Tibial artery (tissue), 4 donors: ENCODE data around the gene SORCS2.

ENCODE experiments used
- DNase-seq, 2 donors: peaks; one replicate each; pipeline ENCODE4 v3.0.0-alpha.2; 2019
- H3K27ac ChIP-seq, 2 donors: fragments of 200-600 bp; sonication (generic) in 1 of 2; 1 replicate in 1 of 2; 2 replicates in 1 of 2; pipeline ENCODE4 v1.5.1; 2018 to 2019; ENCODE audit warnings: mild to moderate bottlenecking in 1 of 2
- H3K27me3 ChIP-seq, 2 donors: fragments of 200-600 bp; sonication (generic) in 1 of 2; one replicate each; pipeline versions ENCODE4 v1.5.1 to v1.6.0; 2016 to 2019
- H3K36me3 ChIP-seq, 3 donors: fragments of 200-600 bp; sonication (generic) in 2 of 3; one replicate each; pipeline ENCODE4 v1.5.1; 2016 to 2019; ENCODE audit warnings: mild to moderate bottlenecking in 2 of 3
- H3K4me1 ChIP-seq, 4 donors: fragments of 200-600 bp; sonication (generic) in 2 of 4; 1 replicate in 3 of 4; 2 replicates in 1 of 4; pipeline ENCODE4 v1.5.1; 2016 to 2019
- H3K4me3 ChIP-seq, 2 donors: fragments of 200-600 bp; sonication (generic) in 1 of 2; 1 replicate in 1 of 2; 2 replicates in 1 of 2; pipeline ENCODE4 v1.5.1; 2018 to 2019; ENCODE audit warnings: mild to moderate bottlenecking in 2 of 2
- H3K9me3 ChIP-seq, 3 donors: fragments of 200-600 bp; sonication (generic) in 1 of 3; one replicate each; pipeline ENCODE4 v1.5.1; 2016 to 2019
- CTCF ChIP-seq, 2 experiments: fragments of 200-600 bp in 1 of 2; fragments of 450-650 bp in 1 of 2; IDR thresholded peaks; one replicate each; pipeline ENCODE4 v1.5.1; 2017 to 2019; ENCODE audit warnings: antibody characterized with exemption in 2 of 2, mild to moderate bottlenecking in 1 of 2, moderate library complexity in 1 of 2
- intact Hi-C: fragments of 100-400 bp; cut with DNase I; formaldehyde crosslinking; loops from one replicate; pipeline ENCODE4 v1.15.0; 2023; ENCODE audit warnings: low total_unique reads

Gene SORCS2

GRCh38 chr4:7243609-7244330 is 51.4 kb downstream of the SORCS2 start:
- intact Hi-C loops: no loop called here
- H3K27me3 ChIP-seq: peaks cover 0 to 6% of the 10 kb centered on the region in 2 donors
- peaks cover 0 to 9% (median 7%) of the 10 kb centered on the region in 4 donors for H3K4me1 ChIP-seq
- no peak for DNase-seq
- no peak overlapping the region for H3K27ac ChIP-seq
- no peaks in the 10 kb centered on the region for H3K9me3 ChIP-seq
- H3K4me3 ChIP-seq: no peak overlapping the region
- TF ChIP-seq CTCF (IDR thresholded peaks at IDR 0.05): no peak
- H3K36me3 ChIP-seq: no peaks in the 10 kb centered on the region

GRCh38 chr4:7244331-7244665 is 52.0 kb downstream of the SORCS2 start:
- TF ChIP-seq CTCF (IDR thresholded peaks at IDR 0.05): no peak
- H3K27ac ChIP-seq: no peak overlapping the region
- DNase-seq: no peak
- intact Hi-C loops: no loop called here
- H3K36me3 ChIP-seq: no peaks in the 10 kb centered on the region
- peaks cover 0 to 9% (median 7%) of the 10 kb centered on the region in 4 donors for H3K4me1 ChIP-seq
- no peaks in the 10 kb centered on the region for H3K9me3 ChIP-seq
- H3K27me3 ChIP-seq: peaks cover 0 to 6% of the 10 kb centered on the region in 2 donors
- no peak overlapping the region for H3K4me3 ChIP-seq

GRCh38 chr4:7244751-7245320 is 52.5 kb downstream of the SORCS2 start:
- Histone ChIP-seq H3K36me3 (no peaks in the 10 kb centered on the region), H3K4me1 (peaks cover 0 to 15% (median 10%) of the 10 kb centered on the region in 4 donors), H3K27ac (no peak overlapping the region), H3K9me3 (no peaks in the 10 kb centered on the region), H3K4me3 (no peak overlapping the region), H3K27me3 (peaks cover 0 to 6% of the 10 kb centered on the region in 2 donors)
- intact Hi-C loops: no loop called here
- no peak for TF ChIP-seq CTCF (IDR thresholded peaks at IDR 0.05)
- DNase-seq: no peak

GRCh38 chr4:7247521-7247920 is 55.2 kb downstream of the SORCS2 start:
- Histone ChIP-seq H3K4me1 (peaks cover 0 to 28% (median 19%) of the 10 kb centered on the region in 4 donors), H3K27me3 (peaks cover 0 to 3% of the 10 kb centered on the region in 2 donors), H3K9me3 (no peaks in the 10 kb centered on the region), H3K27ac (no peak overlapping the region), H3K36me3 (no peaks in the 10 kb centered on the region), H3K4me3 (no peak overlapping the region)
- no peak for TF ChIP-seq CTCF (IDR thresholded peaks at IDR 0.05)
- DNase-seq: no peak
- intact Hi-C loops: no loop called here

GRCh38 chr4:7247946-7248345 is 55.6 kb downstream of the SORCS2 start:
- Histone ChIP-seq H3K4me3 (no peak overlapping the region), H3K9me3 (no peaks in the 10 kb centered on the region), H3K27me3 (peaks cover 0 to 1% of the 10 kb centered on the region in 2 donors), H3K27ac (no peak overlapping the region), H3K4me1 (peaks cover 0 to 28% (median 19%) of the 10 kb centered on the region in 4 donors), H3K36me3 (no peaks in the 10 kb centered on the region)
- no peak for TF ChIP-seq CTCF (IDR thresholded peaks at IDR 0.05)
- DNase-seq: no peak
- intact Hi-C loops: no loop called here
